ENCODE measurements around the gene XRN2. TPM values are rescaled to one million over a fixed set of nuclear protein-coding genes. Genes with fewer than 3 reads are reported as not detected.
"Not testable (repeated sequence)": the region's sequence is repeated elsewhere in the genome, so short reads cannot be mapped to it uniquely, and the experiment has no call there.

XRN2 gene
- total and polyA plus RNA-seq, 2 of the 13 experiments (the other 11 are each of a cell fraction or from before 2014, with no cell fraction given): 90.3 to 171 TPM

DNA sequence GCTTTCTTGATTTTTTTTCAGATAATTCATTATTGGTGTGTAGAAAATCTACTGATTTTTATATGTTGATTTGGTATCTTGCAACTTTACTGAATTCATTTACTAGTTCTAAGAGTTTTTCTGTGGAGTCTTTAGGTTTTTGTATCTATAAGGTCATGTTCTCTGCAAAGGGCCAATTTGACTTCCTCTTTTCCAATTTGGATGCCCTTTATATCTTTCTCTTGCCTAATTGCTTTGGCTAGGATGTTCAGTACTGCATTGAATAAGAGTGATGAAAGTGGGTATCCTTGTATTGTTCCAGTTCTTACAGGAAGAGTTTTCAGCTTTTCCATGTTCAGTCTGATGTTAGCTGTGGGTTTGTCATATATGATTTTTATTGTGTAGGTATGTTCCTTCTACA, 108.6 kb downstream of the XRN2 start (continued):
- TF ChIP-seq, protein P1, sequence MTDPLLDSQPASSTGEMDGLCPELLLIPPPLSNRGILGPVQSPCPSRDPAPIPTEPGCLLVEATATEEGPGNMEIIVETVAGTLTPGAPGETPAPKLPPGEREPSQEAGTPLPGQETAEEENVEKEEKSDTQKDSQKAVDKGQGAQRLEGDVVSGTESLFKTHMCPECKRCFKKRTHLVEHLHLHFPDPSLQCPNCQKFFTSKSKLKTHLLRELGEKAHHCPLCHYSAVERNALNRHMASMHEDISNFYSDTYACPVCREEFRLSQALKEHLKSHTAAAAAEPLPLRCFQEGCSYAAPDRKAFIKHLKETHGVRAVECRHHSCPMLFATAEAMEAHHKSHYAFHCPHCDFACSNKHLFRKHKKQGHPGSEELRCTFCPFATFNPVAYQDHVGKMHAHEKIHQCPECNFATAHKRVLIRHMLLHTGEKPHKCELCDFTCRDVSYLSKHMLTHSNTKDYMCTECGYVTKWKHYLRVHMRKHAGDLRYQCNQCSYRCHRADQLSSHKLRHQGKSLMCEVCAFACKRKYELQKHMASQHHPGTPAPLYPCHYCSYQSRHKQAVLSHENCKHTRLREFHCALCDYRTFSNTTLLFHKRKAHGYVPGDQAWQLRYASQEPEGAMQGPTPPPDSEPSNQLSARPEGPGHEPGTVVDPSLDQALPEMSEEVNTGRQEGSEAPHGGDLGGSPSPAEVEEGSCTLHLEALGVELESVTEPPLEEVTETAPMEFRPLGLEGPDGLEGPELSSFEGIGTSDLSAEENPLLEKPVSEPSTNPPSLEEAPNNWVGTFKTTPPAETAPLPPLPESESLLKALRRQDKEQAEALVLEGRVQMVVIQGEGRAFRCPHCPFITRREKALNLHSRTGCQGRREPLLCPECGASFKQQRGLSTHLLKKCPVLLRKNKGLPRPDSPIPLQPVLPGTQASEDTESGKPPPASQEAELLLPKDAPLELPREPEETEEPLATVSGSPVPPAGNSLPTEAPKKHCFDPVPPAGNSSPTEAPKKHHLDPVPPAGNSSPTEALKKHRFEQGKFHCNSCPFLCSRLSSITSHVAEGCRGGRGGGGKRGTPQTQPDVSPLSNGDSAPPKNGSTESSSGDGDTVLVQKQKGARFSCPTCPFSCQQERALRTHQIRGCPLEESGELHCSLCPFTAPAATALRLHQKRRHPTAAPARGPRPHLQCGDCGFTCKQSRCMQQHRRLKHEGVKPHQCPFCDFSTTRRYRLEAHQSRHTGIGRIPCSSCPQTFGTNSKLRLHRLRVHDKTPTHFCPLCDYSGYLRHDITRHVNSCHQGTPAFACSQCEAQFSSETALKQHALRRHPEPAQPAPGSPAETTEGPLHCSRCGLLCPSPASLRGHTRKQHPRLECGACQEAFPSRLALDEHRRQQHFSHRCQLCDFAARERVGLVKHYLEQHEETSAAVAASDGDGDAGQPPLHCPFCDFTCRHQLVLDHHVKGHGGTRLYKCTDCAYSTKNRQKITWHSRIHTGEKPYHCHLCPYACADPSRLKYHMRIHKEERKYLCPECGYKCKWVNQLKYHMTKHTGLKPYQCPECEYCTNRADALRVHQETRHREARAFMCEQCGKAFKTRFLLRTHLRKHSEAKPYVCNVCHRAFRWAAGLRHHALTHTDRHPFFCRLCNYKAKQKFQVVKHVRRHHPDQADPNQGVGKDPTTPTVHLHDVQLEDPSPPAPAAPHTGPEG (CRISPR knock-in tag; IDR thresholded peaks at IDR 0.05): no peak
- TF ChIP-seq ZIK1 (CRISPR knock-in tag; IDR thresholded peaks at IDR 0.05; ENCODE audit: borderline replicate concordance, low read depth): no peak
- no peak for TF ChIP-seq TGIF2 (CRISPR knock-in tag; IDR thresholded peaks at IDR 0.05)

DNA sequence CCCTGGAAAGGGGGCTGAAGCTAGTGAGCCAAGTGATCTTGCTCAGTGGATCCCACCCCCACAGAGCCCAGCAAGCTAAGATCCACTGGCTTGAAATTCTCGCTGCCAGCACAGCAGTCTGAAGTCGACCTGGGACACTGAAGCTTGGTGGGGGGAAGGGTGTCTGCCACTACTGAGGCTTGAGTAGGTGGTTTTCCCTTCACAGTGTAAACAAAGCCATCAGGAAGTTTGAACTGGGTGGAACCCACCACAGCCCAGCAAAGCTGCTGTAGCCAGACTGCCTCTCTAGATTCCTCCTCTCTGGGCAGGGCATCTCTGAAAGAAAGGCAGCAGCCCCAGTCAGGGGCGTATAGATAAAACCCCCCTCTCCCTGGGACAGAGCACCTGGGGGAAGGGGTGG, 110.9 kb downstream of the XRN2 start:
- H3K9me3 ChIP-seq (ENCODE audit: low read length); H3K4me1 ChIP-seq (ENCODE audit: insufficient read depth, low read length); DNase-seq (ENCODE audit: low spot score); in situ Hi-C loops (cut with HindIII; ENCODE audit: extremely low pct_ligation_motif_present, low pct_unique_long_range_greater_than_20kb); H3K9ac ChIP-seq (ENCODE audit: insufficient read depth, low read depth, low read length); H3K36me3 ChIP-seq (replicated peaks in 1 of 2; ENCODE audit: control insufficient read depth in 1 of 2, insufficient read depth in 2 of 2, low read length in 2 of 2); H3K27ac ChIP-seq (ENCODE audit: extremely low read length, insufficient read depth, low read length); H2AFZ ChIP-seq (ENCODE audit: low read length); ATAC-seq; intact Hi-C loops (cut with micrococcal nuclease; ENCODE audit: unreplicated experiment); H4K20me1 ChIP-seq (ENCODE audit: insufficient read depth, low read length); CTCF ChIA-PET (ENCODE audit: low intra/inter-chr PET ratio, low total read pairs); FAIRE-seq; BruUV-seq (replicated peaks); POLR2A ChIA-PET; H3K4me3 ChIP-seq (replicated peaks in 1 of 3; ENCODE audit: insufficient read depth in 1 of 3, low read depth in 2 of 3, low read length in 3 of 3); H3K79me2 ChIP-seq (ENCODE audit: insufficient read depth, low read length); H3K27me3 ChIP-seq (ENCODE audit: control insufficient read depth in 1 of 2, insufficient read depth in 2 of 2, low read length in 2 of 2); TF ChIP-seq FOXA1 (IDR thresholded peaks at IDR 0.05): not testable (repeated sequence)
- TF ChIP-seq FOXA1 (CRISPR knock-in tag; IDR thresholded peaks at IDR 0.05): 0 out of 2 replicates have a peak, but pooled peaks have one; percentile 23
- TF ChIP-seq, protein P2, sequence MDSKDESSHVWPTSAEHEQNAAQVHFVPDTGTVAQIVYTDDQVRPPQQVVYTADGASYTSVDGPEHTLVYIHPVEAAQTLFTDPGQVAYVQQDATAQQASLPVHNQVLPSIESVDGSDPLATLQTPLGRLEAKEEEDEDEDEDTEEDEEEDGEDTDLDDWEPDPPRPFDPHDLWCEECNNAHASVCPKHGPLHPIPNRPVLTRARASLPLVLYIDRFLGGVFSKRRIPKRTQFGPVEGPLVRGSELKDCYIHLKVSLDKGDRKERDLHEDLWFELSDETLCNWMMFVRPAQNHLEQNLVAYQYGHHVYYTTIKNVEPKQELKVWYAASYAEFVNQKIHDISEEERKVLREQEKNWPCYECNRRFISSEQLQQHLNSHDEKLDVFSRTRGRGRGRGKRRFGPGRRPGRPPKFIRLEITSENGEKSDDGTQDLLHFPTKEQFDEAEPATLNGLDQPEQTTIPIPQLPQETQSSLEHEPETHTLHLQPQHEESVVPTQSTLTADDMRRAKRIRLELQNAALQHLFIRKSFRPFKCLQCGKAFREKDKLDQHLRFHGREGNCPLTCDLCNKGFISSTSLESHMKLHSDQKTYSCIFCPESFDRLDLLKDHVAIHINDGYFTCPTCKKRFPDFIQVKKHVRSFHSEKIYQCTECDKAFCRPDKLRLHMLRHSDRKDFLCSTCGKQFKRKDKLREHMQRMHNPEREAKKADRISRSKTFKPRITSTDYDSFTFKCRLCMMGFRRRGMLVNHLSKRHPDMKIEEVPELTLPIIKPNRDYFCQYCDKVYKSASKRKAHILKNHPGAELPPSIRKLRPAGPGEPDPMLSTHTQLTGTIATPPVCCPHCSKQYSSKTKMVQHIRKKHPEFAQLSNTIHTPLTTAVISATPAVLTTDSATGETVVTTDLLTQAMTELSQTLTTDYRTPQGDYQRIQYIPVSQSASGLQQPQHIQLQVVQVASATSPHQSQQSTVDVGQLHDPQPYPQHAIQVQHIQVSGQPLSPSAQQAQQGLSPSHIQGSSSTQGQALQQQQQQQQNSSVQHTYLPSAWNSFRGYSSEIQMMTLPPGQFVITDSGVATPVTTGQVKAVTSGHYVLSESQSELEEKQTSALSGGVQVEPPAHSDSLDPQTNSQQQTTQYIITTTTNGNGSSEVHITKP (CRISPR knock-in tag; IDR thresholded peaks at IDR 0.05; ENCODE audit: low read depth): peak; percentile 35; the same call in 1 of the 2 replicates
- H3K4me2 ChIP-seq (ENCODE audit: low read depth, low read length): 0 out of 2 replicates have a peak overlapping the region, but pooled peaks have one; percentile 11
- 23% methylated on average over 3 of the region's 3 CpGs for whole genome bisulfite sequencing (ENCODE audit: low lambda C conversion rate)

DNA sequence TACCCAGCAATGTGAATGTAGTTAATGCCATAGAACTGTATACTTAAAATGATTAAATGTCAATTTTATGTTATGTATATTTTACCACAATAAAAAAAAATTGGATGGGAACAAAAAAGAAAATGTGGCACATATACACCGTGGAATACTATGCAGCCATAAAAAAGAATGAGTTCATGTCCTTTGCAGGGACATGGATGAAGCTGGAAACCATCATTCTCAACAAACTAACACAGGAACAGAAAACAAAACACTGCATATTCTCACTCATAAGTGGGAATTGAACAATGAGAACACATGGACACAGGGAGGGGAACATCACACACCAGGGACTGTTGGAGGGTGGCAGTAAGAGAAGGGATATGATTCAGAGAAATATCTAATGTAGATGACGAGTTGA, 116.0 kb downstream of the XRN2 start:
- H3K9me3 ChIP-seq (ENCODE audit: low read length); H4K20me1 ChIP-seq (ENCODE audit: insufficient read depth, low read length); H3K79me2 ChIP-seq (ENCODE audit: insufficient read depth, low read length); H3K4me2 ChIP-seq (ENCODE audit: low read depth, low read length); H3K4me3 ChIP-seq (replicated peaks in 1 of 3; ENCODE audit: insufficient read depth in 1 of 3, low read depth in 2 of 3, low read length in 3 of 3); DNase-seq (ENCODE audit: low spot score); ATAC-seq; intact Hi-C loops (cut with micrococcal nuclease; ENCODE audit: unreplicated experiment); POLR2A ChIA-PET; H3K27ac ChIP-seq (ENCODE audit: extremely low read length, insufficient read depth, low read length); H3K9ac ChIP-seq (ENCODE audit: insufficient read depth, low read depth, low read length); H3K27me3 ChIP-seq (ENCODE audit: control insufficient read depth in 1 of 2, insufficient read depth in 2 of 2, low read length in 2 of 2); H3K4me1 ChIP-seq (ENCODE audit: insufficient read depth, low read length); BruUV-seq (replicated peaks); FAIRE-seq; H2AFZ ChIP-seq (ENCODE audit: low read length); H3K36me3 ChIP-seq (replicated peaks in 1 of 2; ENCODE audit: control insufficient read depth in 1 of 2, insufficient read depth in 2 of 2, low read length in 2 of 2); in situ Hi-C loops (cut with HindIII; ENCODE audit: extremely low pct_ligation_motif_present, low pct_unique_long_range_greater_than_20kb); CTCF ChIA-PET (ENCODE audit: low intra/inter-chr PET ratio, low total read pairs): not testable (repeated sequence)
- 4% methylated on average over 2 of the region's 2 CpGs for WGBS (ENCODE audit: low lambda C conversion rate)

Measured in HepG2 (cell line).